Measurements from ENCODE around the gene IL17C. TPM values are rescaled to one million over a fixed set of nuclear protein-coding genes. Genes with fewer than 3 reads are reported as not detected.

IL17C gene
- total and polyA plus RNA-seq, 10 of the 15 experiments (the other 5 are each of a cell fraction or from before 2014, with no cell fraction given), result not detected

GRCh38 chr16:88688013-88688778, 49.8 kb downstream of the IL17C start:
- Histone ChIP-seq H3K4me2 (ENCODE audit: control insufficient read depth, insufficient read depth) (no peak overlapping the region), H3K9me3 (replicated peaks; ENCODE audit: control insufficient read depth, insufficient read depth, low read length) (no peaks in the 10 kb centered on the region), H2AFZ (ENCODE audit: control insufficient read depth, low read depth, low read length) (no peak overlapping the region), H3K4me1 (ENCODE audit: control insufficient read depth, insufficient read depth, low read length) (peaks cover 32% of the 10 kb centered on the region), H3K4me3 (no peak overlapping the region), H3K27me3 (replicated peaks in 1 of 2; ENCODE audit: control insufficient read depth in 2 of 2, insufficient read depth in 2 of 2, low read length in 1 of 2) (no peaks in the 10 kb centered on the region; a peak in 1 of 4 replicates), H3K36me3 (ENCODE audit: control insufficient read depth in 2 of 2, insufficient read depth in 2 of 2, low read length in 1 of 2) (no peaks in the 10 kb centered on the region), H3K27ac (ENCODE audit: control insufficient read depth, insufficient read depth) (no peak overlapping the region), H3K9ac (ENCODE audit: control insufficient read depth, insufficient read depth, low read length) (no peak overlapping the region), H3K79me2 (ENCODE audit: control insufficient read depth, insufficient read depth, low read length) (no peaks in the 10 kb centered on the region), H4K20me1 (ENCODE audit: control insufficient read depth, insufficient read depth) (no peaks in the 10 kb centered on the region)
- in situ Hi-C loops (cut with MboI) (no loop called here), intact Hi-C loops (cut with micrococcal nuclease; ENCODE audit: unreplicated experiment) (no loop called here)
- RAD21 ChIA-PET (ENCODE audit: unreplicated experiment), result no interaction called here
- ATAC-seq, result no peak
- no peak for DNase-seq (ENCODE audit: low read depth, low spot score)
- POLR2A ChIA-PET, result interaction anchor here (0.8 kb wide), 1 partner anchor 15 kb away, joined by 3 read pairs; no protein-coding TSS in a partner anchor
- 64% methylated on average over 28 of the region's 28 CpGs for WGBS (ENCODE audit: insufficient coverage, insufficient replicate concordance, low lambda C conversion rate, missing lambda C conversion rate)
- no TSS peak for BruUV-seq (replicated peaks)
- SMC1A ChIA-PET (ENCODE audit: uncharacterized antibody, unreplicated experiment), result interaction anchor here (0.6 to 1.3 kb wide), 3 partner anchors 13 to 811 kb away, joined by 3 to 7 read pairs (median 4); no protein-coding TSS in a partner anchor
- FAIRE-seq, result no peak
- CTCF ChIA-PET, result interaction anchor here (1.1 to 2.0 kb wide), 4 partner anchors 13 to 49 kb away, joined by 3 to 7 read pairs (median 4); no protein-coding TSS in a partner anchor
- TF ChIP-seq CHD4 (IDR thresholded peaks at IDR 0.05) (no peak), BACH1 (IDR thresholded peaks at IDR 0.05; ENCODE audit: borderline replicate concordance) (no peak), ZNF207 (IDR thresholded peaks at IDR 0.05; ENCODE audit: borderline replicate concordance) (no peak), YY1 (IDR thresholded peaks at IDR 0.05; ENCODE audit: low read depth, low read length) (no peak), IKZF1 (conservative IDR thresholded peaks at IDR 0.05) (no peak), ZNF24 (IDR thresholded peaks at IDR 0.05) (no peak), PKNOX1 (IDR thresholded peaks at IDR 0.05) (no peak), ETV6 (conservative IDR thresholded peaks at IDR 0.05 in 1 of 2, IDR thresholded peaks at IDR 0.05 in 1 of 2; ENCODE audit: borderline replicate concordance in 1 of 2, low read depth in 1 of 2) (no peak), ATF2 (IDR thresholded peaks at IDR 0.05; ENCODE audit: low read length) (no peak), CEBPZ (IDR thresholded peaks at IDR 0.05; ENCODE audit: low read depth, low read length) (no peak), IRF3 (IDR thresholded peaks at IDR 0.05) (no peak), LARP7 (IDR thresholded peaks at IDR 0.05) (no peak), USF2 (IDR thresholded peaks at IDR 0.05; ENCODE audit: borderline replicate concordance, low read depth, low read length) (no peak), ASH2L (IDR thresholded peaks at IDR 0.05; ENCODE audit: borderline replicate concordance, low read depth) (no peak), SMC3 (IDR thresholded peaks at IDR 0.05; ENCODE audit: borderline replicate concordance, low read length) (no peak), STAT3 (IDR thresholded peaks at IDR 0.05; ENCODE audit: low read depth, low read length) (no peak)
